ENCODE results near the gene FOXK1. TPM values are rescaled to one million over a fixed set of nuclear protein-coding genes. Genes with fewer than 3 reads are reported as not detected.

FOXK1 gene
- total and polyA plus RNA-seq, 2 experiments from 2014 or later: 2.3 to 12.7 TPM

DNA sequence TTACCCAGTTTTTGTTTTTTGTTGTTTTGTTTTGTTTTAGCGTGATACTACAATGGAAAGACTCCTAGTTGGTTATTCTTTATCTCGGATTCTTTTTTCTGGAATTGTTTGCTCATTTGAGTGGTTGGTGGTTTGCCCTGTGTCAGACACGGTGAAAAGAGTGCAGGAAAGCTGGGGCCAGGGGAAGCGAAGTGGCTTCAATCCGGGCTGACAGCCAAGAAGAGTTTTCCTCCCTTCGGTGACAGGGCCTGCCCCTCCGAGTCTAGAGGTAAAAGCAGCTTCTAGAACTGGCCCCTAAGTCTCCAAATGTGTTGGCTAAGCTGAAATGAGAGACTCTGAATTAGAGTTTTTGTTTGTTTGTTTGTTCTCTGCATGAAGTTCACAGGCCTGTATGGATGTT lies 87.7 kb downstream of the FOXK1 start:
- Mint-ChIP-seq H3K27me3 (ENCODE audit: insufficient read depth, low read depth, poor library complexity) (peaks cover 11% of the 10 kb centered on the region), H3K4me1 (peaks cover 7% of the 10 kb centered on the region; the same call in 2 of the 3 replicates), H3K9me3 (no peaks in the 10 kb centered on the region; the same call in 2 of the 3 replicates), H3K27ac (no peak overlapping the region), H3K36me3 (ENCODE audit: low read depth) (no peaks in the 10 kb centered on the region; the same call in 2 of the 3 replicates), H3K4me3 (no peak overlapping the region)
- Histone ChIP-seq H3K36me3 (ENCODE audit: insufficient read depth) (no peaks in the 10 kb centered on the region), H3K27me3 (ENCODE audit: insufficient read depth) (no peaks in the 10 kb centered on the region), H2AFZ (no peak overlapping the region), H3K4me2 (no peak overlapping the region), H3K79me2 (replicated peaks; ENCODE audit: insufficient read depth) (no peaks in the 10 kb centered on the region), H3K9me2 (ENCODE audit: insufficient read depth) (no peaks in the 10 kb centered on the region), H3K4me3 (no peak overlapping the region), H4K20me1 (replicated peaks; ENCODE audit: insufficient read depth) (no peaks in the 10 kb centered on the region; the same call in 1 of the 2 replicates), H3F3A (replicated peaks; ENCODE audit: low read depth) (no peaks in the 10 kb centered on the region), H3K4me1 (ENCODE audit: insufficient read depth) (peaks cover 3% of the 10 kb centered on the region; the same call in 1 of the 2 replicates), H3K27ac (ENCODE audit: low read depth) (no peak overlapping the region)
- DNase-seq (ENCODE audit: low spot score) (no peak), ATAC-seq (no peak)
- TF ChIP-seq NANOG (IDR thresholded peaks at IDR 0.05; ENCODE audit: borderline replicate concordance) (no peak), ZNF331 (CRISPR knock-in tag; IDR thresholded peaks at IDR 0.05; ENCODE audit: low read depth) (no peak), ZNF114 (CRISPR knock-in tag; IDR thresholded peaks at IDR 0.05) (no peak), EZH2 (IDR thresholded peaks at IDR 0.05; ENCODE audit: low read depth, unreplicated experiment) (no peak), EZH2phosphoT487 (IDR thresholded peaks at IDR 0.05; ENCODE audit: unreplicated experiment) (no peak), STAT1 (IDR thresholded peaks at IDR 0.05; ENCODE audit: unreplicated experiment) (no peak), JUNB (IDR thresholded peaks at IDR 0.05; ENCODE audit: unreplicated experiment) (no peak), POLR2AphosphoS5 (IDR thresholded peaks at IDR 0.05; ENCODE audit: low read depth) (no peak), CREB1 (CRISPR knock-in tag; IDR thresholded peaks at IDR 0.05; ENCODE audit: low read depth) (no peak)
- TF ChIP-seq, protein P1, sequence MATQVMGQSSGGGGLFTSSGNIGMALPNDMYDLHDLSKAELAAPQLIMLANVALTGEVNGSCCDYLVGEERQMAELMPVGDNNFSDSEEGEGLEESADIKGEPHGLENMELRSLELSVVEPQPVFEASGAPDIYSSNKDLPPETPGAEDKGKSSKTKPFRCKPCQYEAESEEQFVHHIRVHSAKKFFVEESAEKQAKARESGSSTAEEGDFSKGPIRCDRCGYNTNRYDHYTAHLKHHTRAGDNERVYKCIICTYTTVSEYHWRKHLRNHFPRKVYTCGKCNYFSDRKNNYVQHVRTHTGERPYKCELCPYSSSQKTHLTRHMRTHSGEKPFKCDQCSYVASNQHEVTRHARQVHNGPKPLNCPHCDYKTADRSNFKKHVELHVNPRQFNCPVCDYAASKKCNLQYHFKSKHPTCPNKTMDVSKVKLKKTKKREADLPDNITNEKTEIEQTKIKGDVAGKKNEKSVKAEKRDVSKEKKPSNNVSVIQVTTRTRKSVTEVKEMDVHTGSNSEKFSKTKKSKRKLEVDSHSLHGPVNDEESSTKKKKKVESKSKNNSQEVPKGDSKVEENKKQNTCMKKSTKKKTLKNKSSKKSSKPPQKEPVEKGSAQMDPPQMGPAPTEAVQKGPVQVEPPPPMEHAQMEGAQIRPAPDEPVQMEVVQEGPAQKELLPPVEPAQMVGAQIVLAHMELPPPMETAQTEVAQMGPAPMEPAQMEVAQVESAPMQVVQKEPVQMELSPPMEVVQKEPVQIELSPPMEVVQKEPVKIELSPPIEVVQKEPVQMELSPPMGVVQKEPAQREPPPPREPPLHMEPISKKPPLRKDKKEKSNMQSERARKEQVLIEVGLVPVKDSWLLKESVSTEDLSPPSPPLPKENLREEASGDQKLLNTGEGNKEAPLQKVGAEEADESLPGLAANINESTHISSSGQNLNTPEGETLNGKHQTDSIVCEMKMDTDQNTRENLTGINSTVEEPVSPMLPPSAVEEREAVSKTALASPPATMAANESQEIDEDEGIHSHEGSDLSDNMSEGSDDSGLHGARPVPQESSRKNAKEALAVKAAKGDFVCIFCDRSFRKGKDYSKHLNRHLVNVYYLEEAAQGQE (IDR thresholded peaks at IDR 0.05; ENCODE audit: unreplicated experiment): no peak
- TF ChIP-seq, protein P2, sequence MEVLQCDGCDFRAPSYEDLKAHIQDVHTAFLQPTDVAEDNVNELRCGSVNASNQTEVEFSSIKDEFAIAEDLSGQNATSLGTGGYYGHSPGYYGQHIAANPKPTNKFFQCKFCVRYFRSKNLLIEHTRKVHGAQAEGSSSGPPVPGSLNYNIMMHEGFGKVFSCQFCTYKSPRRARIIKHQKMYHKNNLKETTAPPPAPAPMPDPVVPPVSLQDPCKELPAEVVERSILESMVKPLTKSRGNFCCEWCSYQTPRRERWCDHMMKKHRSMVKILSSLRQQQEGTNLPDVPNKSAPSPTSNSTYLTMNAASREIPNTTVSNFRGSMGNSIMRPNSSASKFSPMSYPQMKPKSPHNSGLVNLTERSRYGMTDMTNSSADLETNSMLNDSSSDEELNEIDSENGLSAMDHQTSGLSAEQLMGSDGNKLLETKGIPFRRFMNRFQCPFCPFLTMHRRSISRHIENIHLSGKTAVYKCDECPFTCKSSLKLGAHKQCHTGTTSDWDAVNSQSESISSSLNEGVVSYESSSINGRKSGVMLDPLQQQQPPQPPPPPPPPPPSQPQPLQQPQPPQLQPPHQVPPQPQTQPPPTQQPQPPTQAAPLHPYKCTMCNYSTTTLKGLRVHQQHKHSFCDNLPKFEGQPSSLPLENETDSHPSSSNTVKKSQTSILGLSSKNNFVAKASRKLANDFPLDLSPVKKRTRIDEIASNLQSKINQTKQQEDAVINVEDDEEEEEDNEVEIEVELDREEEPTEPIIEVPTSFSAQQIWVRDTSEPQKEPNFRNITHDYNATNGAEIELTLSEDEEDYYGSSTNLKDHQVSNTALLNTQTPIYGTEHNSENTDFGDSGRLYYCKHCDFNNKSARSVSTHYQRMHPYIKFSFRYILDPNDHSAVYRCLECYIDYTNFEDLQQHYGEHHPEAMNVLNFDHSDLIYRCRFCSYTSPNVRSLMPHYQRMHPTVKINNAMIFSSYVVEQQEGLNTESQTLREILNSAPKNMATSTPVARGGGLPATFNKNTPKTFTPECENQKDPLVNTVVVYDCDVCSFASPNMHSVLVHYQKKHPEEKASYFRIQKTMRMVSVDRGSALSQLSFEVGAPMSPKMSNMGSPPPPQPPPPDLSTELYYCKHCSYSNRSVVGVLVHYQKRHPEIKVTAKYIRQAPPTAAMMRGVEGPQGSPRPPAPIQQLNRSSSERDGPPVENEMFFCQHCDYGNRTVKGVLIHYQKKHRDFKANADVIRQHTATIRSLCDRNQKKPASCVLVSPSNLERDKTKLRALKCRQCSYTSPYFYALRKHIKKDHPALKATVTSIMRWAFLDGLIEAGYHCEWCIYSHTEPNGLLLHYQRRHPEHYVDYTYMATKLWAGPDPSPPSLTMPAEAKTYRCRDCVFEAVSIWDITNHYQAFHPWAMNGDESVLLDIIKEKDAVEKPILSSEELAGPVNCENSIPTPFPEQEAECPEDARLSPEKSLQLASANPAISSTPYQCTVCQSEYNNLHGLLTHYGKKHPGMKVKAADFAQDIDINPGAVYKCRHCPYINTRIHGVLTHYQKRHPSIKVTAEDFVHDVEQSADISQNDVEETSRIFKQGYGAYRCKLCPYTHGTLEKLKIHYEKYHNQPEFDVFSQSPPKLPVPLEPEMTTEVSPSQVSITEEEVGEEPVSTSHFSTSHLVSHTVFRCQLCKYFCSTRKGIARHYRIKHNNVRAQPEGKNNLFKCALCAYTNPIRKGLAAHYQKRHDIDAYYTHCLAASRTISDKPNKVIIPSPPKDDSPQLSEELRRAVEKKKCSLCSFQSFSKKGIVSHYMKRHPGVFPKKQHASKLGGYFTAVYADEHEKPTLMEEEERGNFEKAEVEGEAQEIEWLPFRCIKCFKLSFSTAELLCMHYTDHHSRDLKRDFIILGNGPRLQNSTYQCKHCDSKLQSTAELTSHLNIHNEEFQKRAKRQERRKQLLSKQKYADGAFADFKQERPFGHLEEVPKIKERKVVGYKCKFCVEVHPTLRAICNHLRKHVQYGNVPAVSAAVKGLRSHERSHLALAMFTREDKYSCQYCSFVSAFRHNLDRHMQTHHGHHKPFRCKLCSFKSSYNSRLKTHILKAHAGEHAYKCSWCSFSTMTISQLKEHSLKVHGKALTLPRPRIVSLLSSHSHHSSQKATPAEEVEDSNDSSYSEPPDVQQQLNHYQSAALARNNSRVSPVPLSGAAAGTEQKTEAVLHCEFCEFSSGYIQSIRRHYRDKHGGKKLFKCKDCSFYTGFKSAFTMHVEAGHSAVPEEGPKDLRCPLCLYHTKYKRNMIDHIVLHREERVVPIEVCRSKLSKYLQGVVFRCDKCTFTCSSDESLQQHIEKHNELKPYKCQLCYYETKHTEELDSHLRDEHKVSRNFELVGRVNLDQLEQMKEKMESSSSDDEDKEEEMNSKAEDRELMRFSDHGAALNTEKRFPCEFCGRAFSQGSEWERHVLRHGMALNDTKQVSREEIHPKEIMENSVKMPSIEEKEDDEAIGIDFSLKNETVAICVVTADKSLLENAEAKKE (CRISPR knock-in tag; IDR thresholded peaks at IDR 0.05): no peak
- TF ChIP-seq, protein P3, sequence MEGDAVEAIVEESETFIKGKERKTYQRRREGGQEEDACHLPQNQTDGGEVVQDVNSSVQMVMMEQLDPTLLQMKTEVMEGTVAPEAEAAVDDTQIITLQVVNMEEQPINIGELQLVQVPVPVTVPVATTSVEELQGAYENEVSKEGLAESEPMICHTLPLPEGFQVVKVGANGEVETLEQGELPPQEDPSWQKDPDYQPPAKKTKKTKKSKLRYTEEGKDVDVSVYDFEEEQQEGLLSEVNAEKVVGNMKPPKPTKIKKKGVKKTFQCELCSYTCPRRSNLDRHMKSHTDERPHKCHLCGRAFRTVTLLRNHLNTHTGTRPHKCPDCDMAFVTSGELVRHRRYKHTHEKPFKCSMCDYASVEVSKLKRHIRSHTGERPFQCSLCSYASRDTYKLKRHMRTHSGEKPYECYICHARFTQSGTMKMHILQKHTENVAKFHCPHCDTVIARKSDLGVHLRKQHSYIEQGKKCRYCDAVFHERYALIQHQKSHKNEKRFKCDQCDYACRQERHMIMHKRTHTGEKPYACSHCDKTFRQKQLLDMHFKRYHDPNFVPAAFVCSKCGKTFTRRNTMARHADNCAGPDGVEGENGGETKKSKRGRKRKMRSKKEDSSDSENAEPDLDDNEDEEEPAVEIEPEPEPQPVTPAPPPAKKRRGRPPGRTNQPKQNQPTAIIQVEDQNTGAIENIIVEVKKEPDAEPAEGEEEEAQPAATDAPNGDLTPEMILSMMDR (conservative IDR thresholded peaks at IDR 0.05; ENCODE audit: low read depth in 2 of 2): no peak
- TF ChIP-seq, protein P4, sequence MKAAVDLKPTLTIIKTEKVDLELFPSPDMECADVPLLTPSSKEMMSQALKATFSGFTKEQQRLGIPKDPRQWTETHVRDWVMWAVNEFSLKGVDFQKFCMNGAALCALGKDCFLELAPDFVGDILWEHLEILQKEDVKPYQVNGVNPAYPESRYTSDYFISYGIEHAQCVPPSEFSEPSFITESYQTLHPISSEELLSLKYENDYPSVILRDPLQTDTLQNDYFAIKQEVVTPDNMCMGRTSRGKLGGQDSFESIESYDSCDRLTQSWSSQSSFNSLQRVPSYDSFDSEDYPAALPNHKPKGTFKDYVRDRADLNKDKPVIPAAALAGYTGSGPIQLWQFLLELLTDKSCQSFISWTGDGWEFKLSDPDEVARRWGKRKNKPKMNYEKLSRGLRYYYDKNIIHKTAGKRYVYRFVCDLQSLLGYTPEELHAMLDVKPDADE (IDR thresholded peaks at IDR 0.05): no peak
